Measurements from ENCODE around the gene IFNL3.

- TF ChIP-seq, protein P1, sequence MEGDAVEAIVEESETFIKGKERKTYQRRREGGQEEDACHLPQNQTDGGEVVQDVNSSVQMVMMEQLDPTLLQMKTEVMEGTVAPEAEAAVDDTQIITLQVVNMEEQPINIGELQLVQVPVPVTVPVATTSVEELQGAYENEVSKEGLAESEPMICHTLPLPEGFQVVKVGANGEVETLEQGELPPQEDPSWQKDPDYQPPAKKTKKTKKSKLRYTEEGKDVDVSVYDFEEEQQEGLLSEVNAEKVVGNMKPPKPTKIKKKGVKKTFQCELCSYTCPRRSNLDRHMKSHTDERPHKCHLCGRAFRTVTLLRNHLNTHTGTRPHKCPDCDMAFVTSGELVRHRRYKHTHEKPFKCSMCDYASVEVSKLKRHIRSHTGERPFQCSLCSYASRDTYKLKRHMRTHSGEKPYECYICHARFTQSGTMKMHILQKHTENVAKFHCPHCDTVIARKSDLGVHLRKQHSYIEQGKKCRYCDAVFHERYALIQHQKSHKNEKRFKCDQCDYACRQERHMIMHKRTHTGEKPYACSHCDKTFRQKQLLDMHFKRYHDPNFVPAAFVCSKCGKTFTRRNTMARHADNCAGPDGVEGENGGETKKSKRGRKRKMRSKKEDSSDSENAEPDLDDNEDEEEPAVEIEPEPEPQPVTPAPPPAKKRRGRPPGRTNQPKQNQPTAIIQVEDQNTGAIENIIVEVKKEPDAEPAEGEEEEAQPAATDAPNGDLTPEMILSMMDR (IDR thresholded peaks at IDR 0.05; ENCODE audit: low read depth, low read length, poor library complexity, severe bottlenecking): no peak
- TF ChIP-seq EZH2phosphoT487 (IDR thresholded peaks at IDR 0.05; ENCODE audit: borderline replicate concordance, low read length): no peak
Measured at GRCh38 chr19:39206122-39206521, 38.7 kb downstream of the IFNL3 start.

Measured in DOHH2 (cell line).